ENCODE measurements around the gene ZNF793.

ZNF793 gene

DNA sequence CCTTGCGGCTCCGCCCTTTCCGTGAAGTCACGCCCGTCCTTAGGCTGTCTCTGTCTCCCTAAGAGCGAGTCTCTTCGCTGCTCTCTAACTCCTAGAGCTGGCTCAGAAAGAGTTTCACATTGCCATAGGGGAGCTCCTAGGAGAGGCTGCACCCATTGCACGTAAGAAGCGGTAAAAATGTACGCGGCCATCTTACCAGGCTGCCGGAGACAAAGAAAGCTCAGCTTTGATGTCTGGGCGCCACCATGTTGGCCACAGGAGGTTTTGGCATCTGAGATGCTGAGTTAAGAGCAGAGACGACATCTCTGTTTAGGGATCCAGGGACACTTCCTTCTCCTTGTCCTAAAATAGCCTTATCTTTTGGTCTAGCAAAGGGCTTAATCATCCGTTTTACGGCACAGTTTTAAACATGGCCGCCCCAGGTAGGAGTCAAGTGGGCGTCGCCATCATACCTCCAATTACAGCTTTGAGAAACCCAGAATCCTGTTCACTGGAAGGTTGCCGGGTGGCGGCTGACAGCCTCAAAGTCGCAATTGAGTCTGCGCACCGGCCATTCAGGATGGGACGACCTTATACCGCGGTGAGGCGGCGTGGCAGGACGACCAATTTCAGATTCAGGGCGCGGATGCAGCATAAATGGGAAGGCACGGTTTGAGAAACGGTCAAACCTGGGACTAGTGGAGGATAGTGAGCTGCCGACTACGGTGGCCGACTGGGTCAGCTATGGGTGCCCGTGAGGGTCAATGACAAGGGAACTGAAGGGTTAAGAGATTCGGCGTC, at the start of gene ZNF793:
Gene ZNF793 (plus strand): TSS at position 553 of the 780 bp plus-strand sequence. CDS start 16,501 bp downstream, outside the sequence.
- DNase-seq (ENCODE audit: low read depth, low spot score), result peak; percentile 95

DNA sequence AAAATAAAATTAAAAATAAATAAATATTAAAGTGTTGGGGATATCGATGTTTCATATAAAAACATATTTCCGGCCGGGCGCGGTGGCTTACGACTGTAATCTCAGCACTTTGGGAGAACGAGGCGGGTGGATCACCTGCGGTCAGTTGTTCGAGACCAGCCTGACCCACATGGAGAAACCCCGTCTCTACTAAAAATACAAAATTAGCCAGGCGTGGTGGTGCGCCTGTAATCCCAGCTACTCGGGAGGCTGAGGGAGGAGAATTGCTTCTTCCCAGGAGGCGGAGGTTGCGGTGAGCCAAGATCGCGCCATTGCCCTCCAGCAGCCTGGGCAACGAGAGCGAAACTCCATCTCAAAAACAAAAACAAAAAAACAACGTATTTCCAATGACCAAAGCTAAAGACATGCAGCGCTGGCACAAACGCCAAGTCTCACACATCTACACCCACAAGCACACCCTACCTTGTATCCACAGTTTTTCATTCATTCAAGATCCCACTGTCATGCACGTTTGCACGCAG, 40.4 kb upstream of the ZNF793 start:
- no peak for DNase-seq (ENCODE audit: low read depth, low spot score)

DNA sequence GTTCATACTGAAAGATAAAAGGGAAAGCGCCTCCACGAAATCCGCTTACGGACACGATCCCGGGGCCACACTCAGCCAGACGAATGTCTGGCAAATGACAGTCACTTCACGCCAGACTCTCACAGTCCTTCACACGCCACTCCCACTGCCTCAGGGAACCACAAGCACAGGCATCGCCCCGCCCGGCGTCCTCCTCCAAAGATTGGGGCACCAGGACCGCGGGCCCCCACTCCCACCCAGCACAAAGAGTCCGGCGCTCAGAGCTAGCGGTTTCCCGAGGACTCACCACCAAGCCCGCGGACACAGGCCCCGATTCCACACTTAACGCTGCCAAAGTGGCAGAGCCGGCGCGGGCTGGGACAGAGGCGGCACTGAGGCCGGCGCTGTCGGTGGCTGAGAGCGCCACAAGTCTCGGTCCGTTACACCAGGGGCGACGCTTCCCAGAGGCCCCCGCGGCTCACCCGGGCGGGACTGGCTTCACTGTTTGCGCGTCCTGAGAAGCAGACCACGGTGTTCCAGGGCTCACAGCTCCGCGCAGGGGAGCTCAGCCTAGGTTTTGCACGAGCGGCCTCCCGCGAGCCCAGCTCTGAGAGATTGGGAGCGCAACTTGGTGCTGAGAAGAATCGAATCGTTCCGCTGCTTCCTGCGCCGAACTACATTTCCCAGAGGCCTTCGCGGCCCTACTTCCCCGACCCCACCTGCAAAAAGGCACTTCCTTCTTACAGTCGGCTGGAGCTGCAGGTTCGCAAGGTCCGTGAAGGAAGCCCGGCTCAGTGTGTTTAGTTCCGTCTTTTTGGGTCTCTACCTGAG, 39.7 kb upstream of the ZNF793 start, which contains the start of gene ZNF569:
Gene ZNF569 (minus strand): TSS at position 647 of the 810 bp plus-strand sequence. CDS start 22,523 bp downstream, outside the sequence.
- peak; percentile 97 for DNase-seq (ENCODE audit: low read depth, low spot score)

DNA sequence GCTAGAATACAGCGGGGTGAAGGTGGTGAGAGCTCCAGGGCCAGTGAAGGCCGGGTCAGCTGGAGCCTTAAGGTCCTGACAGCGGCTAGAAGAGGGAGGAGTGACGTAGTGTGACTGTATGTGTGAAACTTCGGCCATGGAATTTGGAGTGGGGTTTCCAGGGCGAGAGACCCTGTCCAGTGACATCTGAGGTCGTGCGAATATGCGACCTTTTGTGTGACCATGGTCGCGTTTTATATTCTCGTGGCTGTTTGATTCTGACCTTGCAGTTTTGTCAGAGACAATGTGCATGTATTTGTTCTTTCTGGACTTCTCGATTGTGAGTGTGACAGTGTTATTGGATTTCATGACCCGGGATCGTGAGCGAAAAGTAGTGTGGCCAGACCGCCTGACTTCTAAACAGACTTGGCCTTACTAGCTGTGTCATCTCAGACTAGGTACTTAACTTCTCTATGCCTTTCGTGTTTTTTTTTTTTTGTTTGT, 39.1 kb upstream of the ZNF793 start:
- DNase-seq (ENCODE audit: low read depth, low spot score), result no peak

DNA sequence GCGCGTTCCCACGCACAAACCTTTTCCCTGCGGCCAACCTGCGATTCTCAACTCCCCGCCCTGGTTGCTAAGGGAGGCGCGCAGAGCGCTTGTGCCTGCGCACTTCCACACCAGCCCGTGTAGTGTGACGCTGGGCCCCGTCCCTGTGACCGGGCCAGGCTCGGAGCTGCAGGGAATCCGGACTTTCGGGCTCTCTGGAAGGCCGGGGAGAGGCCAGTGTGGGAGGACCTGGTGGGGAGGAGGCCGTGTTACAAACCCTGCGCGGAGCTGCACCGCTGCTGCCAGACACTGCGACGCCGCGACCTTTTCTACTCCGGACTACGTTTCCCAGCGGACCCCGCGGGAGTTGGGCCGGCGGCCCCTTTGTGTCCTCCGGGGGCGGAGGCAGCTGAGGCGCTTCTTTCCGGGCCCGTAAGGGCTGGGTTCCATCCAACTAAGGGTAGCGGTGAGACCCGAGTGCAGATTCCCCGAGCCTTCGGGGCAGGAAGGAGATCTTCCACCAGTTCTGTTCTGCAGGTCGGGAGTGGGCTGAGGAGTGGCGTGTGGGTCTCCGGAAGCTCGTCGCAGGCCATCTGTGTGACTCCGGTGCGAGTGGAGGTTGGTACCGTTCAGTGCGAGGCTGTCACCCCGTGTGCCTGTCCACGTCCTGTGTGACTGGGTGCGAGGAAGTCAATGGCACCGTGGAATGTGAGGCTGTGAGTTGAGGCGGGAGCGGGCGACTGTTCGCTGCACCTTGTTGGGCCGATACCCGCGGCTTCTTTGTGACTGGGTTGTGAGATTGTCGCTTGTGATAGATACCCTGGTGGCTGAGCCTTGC, 37.6 kb upstream of the ZNF793 start, which contains the start of gene ZNF570:
Gene ZNF570 (plus strand): TSS at position 396 of the 817 bp plus-strand sequence. CDS start 999 bp downstream, outside the sequence.
- peak; percentile 96 for DNase-seq (ENCODE audit: low read depth, low spot score)

DNA sequence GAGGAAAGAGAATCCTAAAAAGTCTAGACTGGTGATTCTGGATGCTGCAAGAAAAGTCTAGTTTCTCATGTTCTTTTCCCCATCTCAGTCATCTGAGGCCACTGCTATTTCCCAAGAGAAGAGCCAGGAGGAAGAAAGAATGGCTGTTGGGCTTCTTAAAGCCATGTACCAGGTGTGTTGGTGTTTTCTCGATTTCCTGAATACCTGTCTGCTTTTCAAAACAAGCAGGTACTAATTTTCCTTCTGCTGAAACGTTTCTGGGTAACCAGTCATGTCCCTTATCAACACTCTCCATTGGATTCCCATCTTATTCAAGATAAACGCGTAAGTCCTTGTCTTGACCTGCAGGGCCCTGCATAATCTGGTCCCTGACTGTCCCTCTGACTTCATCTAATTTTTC, 36.5 kb upstream of the ZNF793 start:
- no peak for DNase-seq (ENCODE audit: low read depth, low spot score)

DNA sequence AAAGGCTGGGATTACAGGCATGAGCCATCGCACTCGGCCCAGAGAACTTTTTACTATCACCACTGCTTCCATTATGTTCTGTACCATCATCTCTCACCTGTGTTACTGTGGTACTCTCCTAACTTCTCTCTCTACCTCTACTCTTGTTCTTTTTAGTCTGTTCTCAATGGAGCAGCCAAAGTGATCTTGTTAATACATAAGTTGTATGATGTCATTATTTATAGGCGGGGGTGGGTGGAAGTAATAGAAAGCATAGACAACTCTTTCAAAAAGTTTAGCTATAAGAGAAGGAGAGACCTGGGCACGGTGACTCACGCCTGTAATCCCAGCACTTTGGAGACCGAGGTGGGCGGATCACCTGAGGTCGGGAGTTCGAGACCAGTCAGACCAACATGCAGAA, 34.6 kb upstream of the ZNF793 start:
- no peak for DNase-seq (ENCODE audit: low read depth, low spot score)

DNA sequence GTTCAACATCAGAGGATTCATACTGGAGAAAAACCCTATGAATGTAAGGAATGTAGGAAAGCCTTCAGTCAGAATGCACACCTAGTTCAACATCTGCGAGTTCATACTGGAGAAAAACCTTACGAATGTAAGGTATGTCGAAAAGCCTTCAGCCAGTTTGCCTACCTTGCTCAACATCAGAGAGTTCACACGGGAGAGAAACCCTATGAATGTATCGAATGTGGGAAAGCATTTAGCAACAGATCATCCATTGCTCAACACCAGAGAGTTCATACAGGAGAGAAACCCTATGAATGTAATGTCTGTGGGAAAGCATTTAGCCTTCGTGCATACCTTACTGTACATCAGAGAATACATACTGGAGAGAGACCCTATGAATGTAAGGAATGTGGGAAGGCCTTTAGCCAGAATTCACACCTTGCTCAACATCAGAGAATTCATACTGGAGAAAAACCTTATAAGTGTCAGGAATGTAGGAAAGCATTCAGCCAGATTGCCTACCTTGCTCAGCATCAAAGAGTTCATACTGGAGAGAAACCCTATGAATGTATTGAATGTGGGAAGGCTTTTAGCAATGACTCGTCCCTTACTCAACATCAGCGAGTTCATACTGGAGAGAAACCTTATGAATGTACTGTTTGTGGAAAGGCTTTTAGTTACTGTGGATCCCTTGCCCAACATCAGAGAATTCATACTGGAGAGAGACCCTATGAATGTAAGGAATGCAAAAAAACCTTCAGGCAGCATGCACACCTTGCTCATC, 22.2 kb upstream of the ZNF793 start:
- DNase-seq (ENCODE audit: low read depth, low spot score), result peak; percentile 1

DNA sequence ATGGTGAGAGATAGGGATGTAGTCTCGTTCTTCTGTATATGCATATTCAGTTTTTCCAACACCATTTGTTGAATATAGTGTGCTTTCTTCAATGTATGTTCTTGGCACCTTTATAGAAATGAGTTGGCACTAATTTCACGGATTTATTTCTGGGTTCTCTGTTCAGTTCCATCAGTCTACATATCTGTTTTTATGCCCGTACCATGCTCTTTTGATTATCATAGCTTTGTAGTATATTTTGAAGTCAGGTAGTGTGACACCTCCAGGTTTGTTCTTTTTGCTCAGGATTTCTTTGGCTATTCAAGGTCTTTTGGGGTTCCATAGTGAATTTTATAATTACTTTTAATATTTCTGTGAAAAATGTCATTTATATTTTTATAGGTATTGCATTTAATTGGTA, 14.5 kb upstream of the ZNF793 start:
- no peak for DNase-seq (ENCODE audit: low read depth, low spot score)

DNA sequence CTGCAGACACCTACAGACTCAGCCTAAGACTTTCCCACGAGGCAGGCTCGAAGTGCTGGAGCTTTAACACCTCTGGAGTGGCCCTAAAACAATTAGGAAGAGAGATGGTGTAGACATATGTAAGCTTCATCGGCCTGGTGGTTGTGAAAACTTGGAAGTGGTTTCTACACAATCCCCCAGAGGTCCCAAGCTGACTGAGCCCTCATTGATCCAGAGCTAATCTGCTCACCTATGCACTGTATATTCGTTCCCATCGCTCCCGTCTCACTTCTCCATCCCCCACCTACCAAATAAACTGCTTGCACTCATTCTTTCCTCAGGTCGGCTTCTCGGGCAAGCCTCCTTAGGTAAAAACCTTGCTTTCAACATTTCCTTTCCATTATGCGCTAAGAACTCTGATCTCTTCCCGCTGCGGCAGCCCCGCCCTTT, 767 bp upstream of the ZNF793 start:
- DNase-seq (ENCODE audit: low read depth, low spot score), result no peak

DNA sequence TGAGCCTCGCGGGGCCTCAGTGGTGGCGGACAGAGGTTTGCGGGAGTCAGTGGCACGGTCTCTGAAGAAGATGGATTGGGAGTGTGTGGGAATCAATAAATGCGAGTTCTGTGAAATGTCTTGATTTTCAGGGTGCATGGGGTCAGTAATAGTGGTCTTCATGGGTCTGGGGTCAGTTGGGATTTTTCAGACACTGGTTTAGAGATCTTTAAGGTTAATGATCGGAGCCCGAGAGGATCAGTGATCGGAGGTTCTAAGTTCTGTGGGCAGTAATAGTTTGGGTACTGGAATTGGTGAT, 377 bp downstream of the ZNF793 start:
- no peak for DNase-seq (ENCODE audit: low read depth, low spot score)

DNA sequence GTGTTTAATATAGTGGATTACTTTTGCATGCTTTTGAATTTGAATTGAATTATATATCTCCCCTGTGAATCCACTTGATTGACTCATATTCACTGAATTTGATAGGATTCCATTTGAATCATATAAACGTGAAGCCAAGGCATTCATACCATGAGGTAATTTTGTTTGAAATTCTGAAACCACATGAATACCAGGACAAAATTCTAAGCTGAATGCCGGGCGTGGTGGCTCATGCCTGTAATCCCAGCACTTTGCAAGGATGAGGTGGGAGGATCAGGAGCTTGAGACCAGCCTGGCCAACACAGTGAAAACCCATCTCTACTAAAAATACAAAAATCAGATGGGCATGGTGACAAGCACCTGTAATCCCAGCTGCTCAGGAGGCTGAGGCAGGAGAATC, 4.4 kb downstream of the ZNF793 start:
- DNase-seq (ENCODE audit: low read depth, low spot score), result no peak

DNA sequence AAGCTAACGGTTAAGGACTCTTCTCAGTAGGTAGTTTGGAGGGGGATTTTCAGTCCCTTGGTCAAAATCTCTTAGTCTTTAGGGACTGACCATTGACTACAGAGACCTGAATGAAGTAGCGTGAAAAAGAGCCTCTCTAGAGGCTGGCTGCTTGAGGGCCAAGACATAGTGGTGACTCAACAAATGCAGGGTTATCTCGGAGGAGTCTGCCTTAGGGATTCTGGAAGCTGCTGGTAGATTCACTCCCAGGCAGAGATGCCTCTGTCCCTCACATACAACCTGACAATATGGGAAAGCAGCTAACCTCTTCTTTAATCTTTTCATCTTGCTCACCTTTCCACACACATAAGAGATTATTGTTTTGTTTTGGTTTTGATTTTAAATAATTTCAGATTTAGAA, 5.1 kb downstream of the ZNF793 start:
- DNase-seq (ENCODE audit: low read depth, low spot score), result no peak

DNA sequence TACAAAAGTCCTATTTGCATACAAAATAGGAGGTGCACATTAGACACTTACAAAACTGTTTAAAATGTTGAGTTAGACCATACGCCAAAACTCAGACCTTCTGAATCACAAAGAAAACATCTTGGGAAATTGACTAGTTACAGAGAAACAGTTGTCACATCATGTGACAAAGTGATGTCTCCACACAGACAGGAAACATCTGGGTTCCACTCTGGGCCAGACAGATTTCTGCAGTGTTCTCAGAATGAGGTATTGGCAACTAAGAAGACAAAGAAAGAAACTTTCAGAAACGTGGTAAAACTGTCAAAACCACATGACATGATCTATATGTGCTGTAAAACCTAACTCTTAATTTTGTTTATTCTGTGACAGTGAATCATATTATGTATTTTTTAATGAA, 6.7 kb downstream of the ZNF793 start:
- no peak for DNase-seq (ENCODE audit: low read depth, low spot score)

DNA sequence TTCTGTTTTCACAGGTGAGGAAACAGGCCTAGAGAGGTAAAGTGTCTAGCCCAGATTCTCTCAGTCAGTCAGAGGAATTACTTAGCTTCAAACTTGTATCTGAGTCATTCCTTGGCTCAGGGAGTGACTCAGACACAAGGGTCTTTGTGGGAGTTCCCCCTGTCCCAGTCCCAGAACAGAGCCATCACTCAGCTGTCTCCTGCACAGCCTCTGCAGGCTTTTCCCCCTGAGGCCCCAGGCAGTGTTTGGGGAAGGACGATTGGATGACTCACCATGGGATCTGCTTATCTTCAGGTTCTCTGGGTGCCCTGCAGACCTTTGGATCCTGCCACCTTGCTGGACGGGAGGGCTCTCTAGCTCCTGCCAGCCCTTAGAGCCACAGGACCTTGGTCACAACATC, 13.2 kb downstream of the ZNF793 start:
- DNase-seq (ENCODE audit: low read depth, low spot score), result peak; percentile 48

DNA sequence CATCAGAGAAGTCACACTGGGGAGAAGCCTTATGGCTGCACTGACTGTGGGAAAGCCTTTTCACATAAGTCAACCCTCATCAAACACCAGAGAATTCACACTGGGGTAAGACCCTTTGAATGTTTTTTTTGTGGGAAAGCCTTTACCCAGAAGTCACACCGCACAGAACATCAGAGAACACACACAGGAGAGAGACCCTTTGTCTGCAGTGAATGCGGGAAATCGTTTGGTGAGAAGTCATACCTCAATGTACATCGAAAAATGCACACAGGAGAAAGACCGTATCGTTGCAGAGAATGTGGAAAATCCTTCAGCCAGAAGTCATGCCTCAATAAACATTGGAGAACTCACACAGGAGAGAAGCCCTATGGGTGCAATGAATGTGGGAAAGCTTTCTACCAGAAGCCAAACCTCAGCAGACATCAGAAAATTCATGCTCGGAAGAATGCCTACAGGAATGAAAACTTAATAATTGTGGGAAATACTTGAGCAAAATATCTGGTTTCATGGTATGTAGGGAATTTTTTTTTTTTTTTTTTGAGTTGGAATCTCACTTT, 30.7 kb downstream of the ZNF793 start:
- no peak for DNase-seq (ENCODE audit: low read depth, low spot score)

DNA sequence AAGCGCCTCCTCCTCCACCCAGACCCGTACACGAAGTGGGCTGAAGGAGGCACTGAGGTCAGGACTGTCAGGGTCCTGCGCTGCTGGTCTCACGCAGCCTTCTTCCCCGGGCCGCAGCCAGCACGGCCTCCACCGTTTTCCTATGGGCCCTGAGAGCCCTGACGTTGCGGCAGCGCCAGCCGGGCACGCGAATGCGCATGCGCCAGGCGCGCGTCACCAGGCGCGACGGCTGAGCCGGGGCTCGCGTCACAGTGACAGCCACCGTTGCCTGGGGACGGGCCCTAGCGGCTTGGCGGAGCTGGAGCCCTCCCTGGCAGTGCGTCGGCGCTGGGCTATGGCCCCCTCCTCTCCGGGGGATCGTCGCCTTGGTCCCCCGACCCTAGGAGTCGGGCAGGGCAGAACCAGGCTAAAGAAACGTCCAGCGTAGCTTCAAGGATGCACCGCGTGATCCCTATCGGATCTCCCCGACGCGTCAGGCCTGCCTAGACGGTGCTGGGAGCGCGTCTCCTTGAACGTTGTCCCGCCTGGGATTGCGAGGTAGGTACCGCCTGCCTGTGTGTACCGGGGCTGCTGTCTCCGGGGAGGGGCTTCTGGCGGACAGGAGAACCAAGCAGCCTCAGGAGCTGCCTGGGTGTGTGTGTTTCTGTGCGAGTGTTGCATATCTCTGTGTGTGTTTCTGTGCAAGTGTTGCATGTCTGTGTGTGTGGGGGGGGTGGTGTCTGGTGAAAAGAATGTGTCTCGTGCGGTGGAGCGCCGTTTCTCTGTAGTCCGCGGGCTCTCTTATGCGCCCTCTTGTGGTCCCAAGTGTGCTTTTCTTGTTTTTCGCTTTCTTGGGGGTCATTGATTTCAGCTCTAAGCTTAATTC, 44.6 kb downstream of the ZNF793 start:
- DNase-seq (ENCODE audit: low read depth, low spot score), result peak; percentile 92

DNA sequence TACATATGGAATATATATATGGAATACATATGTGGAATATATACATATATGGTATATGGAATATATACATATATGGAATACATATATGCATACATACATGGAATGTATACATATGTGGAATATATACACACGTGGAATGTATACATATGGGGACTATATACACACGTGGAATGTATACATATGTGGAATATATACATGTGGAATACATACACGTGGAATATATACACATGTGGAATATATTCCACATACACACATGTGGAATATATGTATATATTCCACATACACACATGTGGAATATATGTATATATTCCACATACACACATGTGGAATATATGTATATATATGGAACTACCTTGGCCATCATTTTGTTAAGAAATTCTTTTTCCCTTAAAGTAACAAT, 56.8 kb downstream of the ZNF793 start:
- no peak for DNase-seq (ENCODE audit: low read depth, low spot score)

DNA sequence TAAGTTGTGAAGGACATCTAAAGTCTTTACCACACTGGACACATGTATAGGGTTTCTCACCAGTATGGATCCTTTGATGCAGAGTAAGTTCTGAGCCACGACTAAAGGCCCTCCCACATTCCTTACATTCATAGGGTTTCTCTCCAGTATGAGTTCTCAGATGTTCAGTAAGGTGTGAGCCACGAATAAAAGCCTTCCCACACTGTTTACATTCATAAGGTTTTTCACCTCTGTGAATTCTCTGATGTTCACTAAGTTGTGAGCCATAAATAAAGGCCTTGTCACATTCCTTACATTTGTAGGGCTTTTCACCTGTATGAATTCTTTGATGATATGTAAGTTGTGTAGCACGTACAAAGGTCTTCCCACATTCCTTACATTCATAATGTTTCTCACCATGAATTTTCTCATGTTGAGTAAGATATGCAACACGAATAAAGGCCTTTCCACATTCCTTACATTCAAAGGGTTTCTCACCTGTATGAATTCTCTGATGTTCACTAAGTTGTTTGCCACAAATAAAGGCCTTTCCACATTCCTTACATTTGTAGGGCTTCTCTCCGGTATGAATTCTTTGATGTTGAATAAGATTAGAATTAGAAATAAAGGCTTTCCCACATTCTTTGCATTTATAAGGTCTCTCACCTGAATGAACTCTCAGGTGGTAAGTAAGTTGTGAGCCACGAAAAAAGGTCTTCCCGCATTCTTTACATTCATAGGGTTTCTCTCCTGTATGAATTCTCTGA, 58.1 kb downstream of the ZNF793 start:
- DNase-seq (ENCODE audit: low read depth, low spot score), result no peak

Data from astrocyte of the hippocampus (primary cell).